HG02678 (cell line): ENCODE data around the gene TMEM255A.

Source experiments
- ATAC-seq: cut with Tn5 transposase; IDR thresholded peaks from one replicate; pipeline ENCODE4 v1.9.1; 2021; ENCODE audit warnings: mild to moderate bottlenecking, moderate library complexity; ENCODE audit not compliant: unreplicated experiment

The TMEM255A gene

DNA sequence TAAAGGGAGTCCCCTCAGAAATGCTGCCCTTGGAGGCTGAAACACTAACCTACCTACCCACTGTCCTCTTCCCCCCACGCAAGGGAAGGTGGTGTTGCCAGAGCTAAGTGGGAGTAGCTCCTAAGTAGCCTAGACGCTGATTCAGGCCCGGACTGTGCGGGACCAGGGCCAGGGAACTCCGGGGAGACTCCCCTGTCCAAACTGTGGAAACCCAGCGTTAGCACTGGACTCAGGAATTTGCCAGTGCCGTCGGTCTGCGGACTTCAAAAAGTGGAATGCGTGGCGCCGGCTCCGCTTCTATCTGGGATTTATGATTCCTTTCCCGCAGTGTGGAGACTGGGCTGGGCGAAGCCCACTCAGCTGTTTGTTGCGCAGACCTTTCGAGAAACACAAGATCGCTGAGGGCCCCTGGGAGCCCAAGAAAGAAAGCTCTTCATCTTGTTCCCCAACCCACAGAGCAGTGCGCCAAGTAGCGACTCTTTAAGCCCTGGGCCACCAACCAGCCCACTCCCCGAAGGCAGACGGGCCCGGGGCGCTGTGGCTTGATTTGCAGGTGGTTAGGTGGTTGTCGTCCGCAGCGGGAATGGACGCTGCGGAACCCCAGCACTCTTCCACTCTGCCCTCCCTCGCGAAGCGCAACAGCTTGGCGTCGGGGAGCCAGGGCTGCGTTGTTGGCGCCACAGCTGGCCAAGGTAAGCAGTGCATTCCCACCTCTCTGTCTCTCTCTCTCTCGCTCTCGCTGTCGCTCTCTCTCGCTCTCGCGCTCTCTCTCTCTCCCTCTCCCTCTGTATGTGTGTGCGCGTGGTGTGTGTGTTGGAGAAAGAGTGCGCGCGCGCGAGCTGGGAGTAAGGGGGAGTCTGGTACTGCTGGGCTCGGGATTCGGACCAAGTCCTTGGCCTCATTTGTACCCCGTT lies 2.0 kb downstream of the TMEM255A start:
- peak; percentile 97 for ATAC-seq

DNA sequence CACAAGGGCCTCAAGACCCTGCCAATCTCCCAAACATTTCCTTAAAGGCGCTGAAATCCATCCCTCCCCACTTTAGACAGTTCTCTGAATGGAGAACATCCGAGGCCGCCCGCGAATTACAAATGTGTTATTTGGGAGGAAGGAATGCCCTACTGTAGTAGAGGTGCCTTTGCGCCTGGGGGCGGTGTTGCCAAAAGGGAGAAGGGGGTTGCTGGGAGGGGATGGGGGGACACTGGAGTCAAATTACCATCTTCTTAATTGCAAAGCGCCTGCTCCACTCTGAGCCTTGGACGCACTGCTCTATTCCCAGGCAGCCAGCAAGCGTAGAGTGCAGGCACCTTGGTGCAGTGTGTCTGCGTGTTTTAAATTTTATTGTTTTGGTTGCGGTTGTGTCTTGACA lies 2.7 kb downstream of the TMEM255A start:
- no peak for ATAC-seq

DNA sequence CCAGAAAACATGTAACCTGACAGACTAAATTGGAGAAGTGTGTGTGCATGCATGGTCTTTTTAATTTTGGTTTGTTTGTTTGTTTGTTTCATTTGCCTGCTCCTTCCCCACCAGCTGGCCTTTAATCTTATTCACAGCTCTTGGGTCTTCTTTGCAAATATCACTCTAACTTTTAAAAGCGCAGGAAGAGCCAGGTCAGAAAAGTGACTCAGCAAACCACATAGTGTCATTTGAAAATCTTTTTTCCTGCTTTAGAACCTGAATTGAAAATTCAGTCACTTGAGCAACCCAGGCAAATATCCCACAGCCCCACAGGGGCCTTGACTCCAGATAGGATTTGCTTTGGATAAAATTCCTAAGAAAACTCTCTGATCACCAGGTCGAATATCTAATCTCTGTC lies 4.6 kb downstream of the TMEM255A start:
- ATAC-seq, result no peak

DNA sequence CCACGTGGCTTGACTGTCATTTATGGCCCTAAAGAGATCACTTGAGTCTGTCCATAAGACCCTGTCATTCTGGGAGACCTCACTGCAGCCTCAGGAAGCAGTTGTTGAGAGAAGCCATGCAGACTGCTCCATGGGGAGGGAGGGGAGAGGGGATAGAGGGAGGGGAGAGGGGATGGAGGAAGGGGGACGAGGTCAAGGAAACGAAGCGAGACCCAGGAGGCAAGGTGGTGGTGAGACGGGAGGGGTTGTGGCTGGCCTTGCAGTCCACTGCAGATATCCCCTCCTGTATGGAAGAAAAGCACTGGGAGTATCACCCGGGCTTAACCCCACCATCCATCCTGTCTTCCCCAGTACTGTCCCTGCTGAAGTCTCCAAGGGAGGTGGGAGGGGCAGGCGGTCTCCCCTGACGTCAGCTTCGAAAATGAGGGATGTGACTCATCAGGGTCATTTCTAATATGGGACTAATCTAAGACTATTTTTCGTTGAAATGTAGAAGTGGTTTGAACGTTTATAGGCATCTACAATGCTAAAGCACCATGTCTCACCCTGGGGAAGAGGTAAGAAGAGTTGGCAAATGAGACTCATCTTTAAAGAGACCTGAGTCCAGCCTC lies 5.6 kb downstream of the TMEM255A start:
- no peak for ATAC-seq

DNA sequence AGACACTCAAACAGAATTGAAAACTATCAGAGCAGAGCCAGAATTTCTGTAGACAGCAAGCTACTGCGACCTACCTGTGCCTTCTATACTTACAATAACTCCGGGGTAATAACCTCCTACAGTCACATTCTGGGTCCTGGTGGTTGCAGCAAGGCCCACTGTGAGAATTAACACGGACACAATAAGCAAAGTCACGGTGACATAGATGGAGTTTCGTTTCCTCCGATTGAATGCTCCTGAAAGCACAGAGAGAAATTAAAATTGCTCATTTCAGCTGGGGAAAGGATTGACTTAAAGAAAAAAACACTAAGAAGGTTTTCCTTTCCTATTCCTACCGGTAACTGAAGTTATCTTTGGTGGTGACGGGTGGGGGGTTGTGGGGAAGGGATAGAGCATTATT lies 7.0 kb downstream of the TMEM255A start:
- no peak for ATAC-seq

DNA sequence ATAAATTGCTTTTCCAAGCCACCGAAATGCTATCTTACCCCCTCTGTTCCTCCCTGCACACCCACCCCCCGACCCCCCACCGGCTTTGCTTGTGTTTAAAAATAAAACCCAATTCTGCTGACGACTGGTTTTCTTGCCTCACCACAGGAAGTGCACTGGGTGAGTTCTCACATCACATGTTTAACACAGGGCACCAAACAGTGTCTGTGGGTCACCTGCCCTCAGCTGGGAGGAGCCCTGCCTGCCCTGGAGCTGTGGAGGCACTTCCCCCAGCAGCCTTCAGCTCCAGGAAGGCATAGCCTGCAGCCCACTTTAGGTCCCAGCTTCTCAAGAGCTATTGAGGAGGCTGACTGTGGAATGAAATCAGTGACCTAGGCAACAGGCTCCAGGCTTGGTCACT lies 8.8 kb downstream of the TMEM255A start:
- peak; percentile 97 for ATAC-seq

DNA sequence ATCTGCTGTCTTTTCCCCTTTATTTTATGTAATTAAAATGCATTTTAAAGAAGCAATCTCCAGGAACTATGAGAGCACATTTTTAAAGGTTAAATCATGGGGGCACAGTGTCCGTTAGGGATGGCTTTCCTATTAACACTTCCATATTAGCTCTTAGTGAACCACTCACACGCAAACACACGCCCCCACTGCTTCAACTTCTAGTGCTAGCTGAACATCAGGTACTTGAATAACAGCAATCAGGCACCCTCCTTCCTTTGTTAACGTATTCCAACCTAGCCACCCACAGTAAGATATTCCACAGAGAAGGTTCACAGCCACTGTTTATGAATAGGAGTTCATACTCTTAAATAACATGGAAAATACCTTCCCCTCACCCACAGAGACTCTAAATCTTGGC lies 9.3 kb downstream of the TMEM255A start:
- no peak for ATAC-seq

DNA sequence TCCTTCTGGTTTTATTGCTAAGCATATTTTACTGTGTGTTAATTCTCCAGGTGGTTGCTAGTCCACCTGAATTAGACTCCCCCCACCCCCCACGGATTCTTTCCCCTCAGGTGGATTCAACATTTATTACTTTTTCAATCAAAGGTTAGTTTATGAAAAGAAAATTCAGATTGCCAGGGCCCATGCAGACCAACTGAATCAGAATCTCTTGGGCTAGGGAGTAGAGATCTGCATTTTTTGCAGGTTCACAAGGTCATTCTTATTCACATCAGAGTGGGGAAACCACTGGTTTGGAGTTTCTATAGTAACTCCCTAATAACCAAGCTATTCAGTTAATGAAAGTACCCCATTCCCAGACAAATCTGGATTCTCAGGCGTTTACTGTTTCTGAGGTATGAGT lies 9.8 kb downstream of the TMEM255A start:
- no peak for ATAC-seq

DNA sequence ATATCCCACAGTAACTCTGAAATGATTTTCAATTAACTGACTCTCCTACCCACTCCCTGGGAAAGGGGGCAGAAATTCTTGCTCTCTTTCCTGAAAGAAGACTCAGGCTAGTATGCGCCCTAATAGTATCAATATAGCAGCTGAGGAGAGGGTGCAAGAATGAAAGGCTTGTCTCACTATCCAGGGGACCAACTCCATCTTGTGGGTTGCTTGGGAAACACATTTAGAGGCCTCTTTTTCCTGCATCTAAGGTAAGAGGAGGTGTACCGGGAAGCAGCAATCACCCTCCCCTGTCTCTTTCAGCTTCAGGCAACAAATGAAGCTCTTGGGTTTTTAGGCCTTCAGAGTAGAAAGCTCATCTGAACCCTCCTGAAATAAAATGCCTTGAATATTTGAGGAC lies 11.3 kb downstream of the TMEM255A start:
- ATAC-seq, result no peak

DNA sequence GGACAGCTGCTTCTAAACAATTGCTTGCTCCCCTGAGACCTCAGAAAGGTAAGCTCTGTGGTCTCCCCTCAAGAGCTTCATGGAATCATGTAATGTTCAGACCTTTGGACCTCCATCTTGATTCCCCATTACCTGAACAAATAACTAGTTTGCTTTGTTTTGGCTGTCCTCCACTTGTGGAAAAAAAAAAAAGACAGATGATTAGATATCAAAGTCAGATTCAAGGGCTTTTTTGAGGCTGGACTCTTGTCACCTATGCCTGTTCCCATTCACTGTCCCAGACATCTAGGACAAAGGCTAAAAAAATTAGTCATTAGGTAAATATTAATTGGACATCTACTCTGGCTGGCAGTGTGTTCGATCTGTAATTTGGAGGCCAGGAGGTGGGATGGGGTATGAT lies 13.3 kb downstream of the TMEM255A start:
- ATAC-seq, result no peak

DNA sequence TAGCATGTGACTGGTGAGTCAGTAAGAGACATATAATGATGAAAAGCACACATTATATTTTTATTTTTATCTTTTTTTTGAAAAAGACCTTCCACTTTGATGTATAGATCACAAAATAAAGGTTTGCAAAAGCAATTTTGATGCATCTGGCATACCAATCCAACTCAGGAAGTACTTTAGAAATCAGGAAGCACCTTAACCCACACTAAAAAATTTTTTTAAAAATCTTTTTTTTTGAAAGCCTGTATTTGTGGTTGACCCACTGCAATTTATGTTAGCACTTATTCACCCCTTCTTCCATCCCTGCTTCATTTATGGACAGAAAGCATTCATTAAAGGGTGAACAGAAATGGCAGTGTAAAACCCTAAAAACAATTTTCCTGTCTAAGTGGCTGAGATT lies 16.6 kb downstream of the TMEM255A start:
- no peak for ATAC-seq

DNA sequence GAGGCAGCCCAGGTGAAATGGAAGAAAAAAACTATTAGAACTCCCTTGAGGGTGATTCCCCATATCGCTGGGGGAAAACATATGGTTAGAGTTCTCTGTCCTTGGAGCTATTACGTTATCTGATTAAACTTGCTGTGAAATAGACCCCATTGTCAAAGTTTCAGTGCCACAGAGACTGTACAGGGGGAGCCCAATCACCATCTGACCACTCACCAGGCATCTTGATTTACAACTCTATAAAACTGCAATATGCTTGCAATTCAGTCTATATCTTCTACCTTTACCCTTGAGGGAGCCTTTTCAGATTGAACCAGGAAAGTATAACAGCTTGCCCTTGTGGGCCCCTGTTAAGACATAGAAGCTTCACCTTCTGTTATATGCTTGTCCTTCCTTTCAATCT lies 18.2 kb downstream of the TMEM255A start:
- no peak for ATAC-seq

DNA sequence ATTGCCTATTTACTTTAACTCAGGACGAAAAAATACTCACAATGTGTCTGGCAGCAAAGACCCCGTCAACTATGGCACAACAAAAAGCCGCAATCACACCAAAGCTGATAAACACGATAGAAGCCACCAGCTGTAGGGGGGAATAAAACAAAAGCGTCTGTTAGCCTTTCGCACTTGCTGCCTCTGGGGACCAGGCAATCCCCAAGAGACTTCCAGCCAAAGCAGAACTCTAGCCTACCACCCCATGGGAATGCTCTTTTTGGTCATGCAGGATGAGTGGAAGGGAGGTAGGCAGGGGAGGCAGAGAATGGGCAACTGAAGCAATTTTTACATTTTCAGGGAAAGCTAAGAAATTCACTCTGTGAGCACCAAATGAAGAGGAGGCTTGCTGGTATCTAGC lies 20.1 kb downstream of the TMEM255A start:
- ATAC-seq, result no peak

DNA sequence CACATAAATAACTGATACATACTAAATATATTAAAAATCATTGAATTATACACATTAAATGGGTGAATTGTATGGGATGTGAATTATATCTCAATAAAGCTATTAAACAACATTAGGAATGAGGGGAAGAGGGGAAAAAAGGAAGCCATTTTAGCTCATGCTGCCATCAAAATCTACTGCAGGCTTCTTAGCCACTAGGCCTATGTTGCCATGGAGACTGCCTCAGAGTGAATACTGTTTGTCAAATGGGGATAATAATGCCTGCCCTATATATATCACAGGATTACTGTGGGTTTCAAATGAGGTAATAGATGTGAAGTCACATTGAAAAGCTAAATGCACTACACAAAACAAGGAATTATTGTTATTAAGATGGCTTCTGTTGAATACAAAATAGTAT lies 21.2 kb downstream of the TMEM255A start:
- no peak for ATAC-seq

DNA sequence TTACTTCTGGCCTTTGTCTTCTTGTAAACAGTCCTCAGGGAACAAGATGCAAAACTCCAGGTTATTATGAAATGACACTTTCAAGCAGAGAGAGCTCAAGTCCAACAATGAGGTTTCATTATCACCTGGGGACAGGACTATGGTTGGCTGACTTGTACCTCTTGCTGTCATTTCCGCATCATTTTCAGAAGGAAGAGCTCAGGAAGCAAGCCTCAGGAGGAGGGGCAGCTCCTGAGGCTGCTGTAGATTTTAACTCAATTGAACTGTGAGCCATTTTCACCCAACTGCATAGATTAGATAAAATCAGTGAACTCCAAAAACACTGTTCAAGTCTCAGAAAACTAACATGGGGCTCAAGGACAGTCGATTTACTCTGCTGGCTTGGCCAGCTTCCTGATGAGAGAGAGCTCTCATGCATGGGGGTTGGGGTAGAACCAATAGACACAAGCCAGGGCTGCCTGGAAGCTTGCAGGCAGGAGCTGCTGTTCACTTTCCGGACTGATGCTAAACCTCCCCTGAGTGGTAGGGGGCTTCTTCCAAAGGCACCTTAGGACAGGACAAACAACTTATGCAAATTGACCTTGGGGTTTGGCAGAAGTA lies 23.6 kb downstream of the TMEM255A start:
- ATAC-seq, result peak; percentile 69

DNA sequence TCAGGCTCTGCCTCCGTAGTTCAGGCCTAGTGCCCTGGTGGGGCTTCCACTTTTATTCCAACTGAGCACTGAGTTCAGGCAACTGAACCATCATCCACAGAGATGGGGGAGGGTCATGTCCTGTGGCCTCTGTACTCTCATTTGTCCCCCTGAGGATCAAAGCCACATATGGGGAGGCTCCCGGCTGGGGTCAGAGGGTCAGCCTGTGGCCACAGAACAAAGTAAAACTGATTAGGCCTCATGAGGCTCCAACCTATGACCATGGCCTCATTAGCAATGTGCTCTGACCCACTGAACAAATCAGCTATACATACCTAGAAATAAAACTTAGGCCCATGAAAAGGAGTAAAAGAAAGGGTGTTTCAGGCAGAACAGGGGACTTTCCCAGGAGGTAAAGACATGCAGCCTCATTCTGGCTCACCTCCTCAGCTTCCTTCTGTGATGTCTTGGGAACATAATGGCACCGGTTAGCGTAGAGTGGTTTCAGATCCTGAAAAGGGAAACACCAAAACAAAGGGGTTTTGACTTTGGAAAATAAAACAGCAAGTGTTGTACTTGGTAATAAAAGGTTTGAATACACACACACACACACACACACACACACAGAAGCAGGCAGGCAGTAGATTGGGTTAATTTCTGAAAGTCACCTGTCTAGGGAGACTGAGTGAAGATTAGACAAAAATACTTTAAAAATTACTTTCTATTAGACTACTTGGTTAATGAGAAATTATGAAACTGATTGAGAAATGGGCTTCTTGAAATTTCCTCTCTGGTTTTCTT lies 24.3 kb downstream of the TMEM255A start:
- peak; percentile 34 for ATAC-seq

DNA sequence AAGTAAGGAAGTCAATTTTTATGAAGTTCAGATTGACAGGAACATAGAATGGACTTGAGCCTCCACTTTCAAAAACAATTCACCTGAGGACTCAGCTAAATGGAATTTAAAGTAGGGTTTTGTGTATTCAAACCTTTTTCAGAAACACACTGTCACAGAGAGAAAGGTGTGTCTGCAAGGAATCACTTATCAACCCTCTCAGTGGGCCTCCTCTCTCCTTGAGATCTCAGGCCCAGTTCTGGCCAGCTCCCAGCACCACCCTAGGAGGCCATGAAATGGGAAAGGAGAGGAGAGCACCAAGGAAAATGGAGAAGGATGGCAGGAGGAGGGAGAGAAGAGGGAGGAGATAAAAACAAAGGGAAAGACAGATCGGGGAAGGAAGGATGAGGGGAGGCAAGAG lies 28.6 kb downstream of the TMEM255A start:
- ATAC-seq, result no peak

DNA sequence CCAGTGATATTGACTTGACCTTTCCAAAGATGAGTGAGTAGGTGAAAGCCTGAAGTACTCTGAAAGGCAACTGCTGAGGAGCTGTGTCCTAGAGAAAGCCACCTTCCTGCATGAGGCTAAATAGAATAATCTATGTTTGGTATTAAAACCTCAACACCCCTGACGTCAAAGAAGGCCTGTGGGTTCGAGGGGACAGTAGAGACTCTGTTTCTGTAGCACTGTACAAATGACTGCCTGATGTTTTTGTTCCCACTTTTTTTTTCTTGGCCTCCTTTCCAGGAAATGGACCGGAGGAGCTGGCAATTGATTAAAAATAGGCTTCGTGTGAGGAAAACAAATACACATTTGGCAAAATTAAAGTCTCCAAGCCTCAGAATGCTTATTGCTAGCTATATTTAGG lies 29.5 kb downstream of the TMEM255A start:
- no peak for ATAC-seq

DNA sequence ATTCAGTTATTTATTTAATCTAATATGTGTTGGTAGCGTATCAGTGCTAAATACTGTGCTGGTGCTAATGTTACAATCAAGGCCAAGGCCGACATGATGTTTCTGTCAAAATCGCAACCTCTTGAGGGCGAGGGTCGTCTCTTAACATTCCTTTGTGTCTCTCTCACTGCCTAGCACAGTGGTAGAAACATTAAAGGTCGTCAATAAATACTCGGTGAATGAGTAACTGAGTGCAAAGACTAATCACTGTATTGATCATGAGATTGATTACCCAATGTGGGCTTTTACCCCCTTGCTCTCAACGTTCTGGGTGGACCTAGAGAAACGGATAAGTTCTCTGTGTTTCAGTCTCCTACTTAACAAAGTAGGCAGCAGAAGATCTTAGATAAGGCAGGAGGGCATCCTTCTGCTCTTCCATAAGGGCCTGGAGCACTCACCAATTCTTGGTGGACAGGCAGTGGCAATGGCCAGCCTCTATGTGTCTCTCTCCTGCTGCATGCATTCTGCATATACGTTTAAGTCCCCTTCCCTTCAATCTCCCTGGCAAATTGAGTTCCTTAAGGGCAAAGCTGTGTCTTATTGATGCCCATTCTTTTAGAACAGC lies 30.1 kb downstream of the TMEM255A start:
- no peak for ATAC-seq

DNA sequence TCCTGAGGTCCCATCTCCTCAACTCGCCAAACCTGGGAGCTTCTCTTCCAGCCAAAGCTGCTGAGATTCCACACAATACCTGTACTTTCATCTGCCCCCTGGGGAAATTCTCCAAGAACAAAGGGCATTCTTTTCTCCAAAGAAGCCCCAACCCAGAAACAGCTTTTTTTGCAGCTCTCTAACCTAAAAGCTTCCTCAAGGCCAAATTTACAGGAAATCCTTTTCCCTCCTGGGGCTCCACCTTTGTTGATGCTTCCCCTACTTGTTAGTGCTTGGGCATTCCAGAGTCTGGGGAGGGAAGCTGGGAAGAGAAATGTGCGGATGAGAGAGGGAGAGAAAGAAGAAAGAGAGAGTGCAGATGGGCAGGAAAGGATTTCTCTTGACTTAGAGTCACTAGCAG lies 36.3 kb downstream of the TMEM255A start:
- no peak for ATAC-seq

DNA sequence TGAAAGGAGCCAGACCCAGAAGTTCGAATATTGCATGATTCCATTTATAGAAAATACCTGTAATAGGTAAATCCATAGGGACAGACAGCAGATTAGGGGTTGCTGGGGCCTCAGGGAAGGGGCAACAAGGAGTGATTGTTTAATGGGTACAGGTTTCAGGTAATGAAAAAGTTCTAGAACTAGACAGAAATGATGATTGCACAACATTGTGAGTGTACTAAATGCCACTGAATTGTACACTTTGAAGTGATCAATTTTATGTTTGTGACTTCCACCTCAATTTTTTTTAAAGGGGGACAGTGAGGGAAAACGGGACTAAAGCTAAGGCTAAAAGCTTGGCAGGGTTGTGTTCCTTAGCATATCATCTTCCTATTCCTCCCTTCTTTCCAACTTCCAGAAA lies 37.1 kb downstream of the TMEM255A start:
- no peak for ATAC-seq
